NCI-H2107 treated with DMSO at 0.1 percent for 48 hours (cell line): ENCODE measurements around the gene ANGPTL3.
"Not testable (repeated sequence)": the region's sequence is repeated elsewhere in the genome, so short reads cannot be mapped to it uniquely, and the experiment has no call there.

Experiments
- DNase-seq: peaks from one replicate; lab custom pipeline; 2025; ENCODE audit not compliant: unreplicated experiment; lab: John Stamatoyannopoulos, UW

The ANGPTL3 gene, protein sequence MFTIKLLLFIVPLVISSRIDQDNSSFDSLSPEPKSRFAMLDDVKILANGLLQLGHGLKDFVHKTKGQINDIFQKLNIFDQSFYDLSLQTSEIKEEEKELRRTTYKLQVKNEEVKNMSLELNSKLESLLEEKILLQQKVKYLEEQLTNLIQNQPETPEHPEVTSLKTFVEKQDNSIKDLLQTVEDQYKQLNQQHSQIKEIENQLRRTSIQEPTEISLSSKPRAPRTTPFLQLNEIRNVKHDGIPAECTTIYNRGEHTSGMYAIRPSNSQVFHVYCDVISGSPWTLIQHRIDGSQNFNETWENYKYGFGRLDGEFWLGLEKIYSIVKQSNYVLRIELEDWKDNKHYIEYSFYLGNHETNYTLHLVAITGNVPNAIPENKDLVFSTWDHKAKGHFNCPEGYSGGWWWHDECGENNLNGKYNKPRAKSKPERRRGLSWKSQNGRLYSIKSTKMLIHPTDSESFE

DNA sequence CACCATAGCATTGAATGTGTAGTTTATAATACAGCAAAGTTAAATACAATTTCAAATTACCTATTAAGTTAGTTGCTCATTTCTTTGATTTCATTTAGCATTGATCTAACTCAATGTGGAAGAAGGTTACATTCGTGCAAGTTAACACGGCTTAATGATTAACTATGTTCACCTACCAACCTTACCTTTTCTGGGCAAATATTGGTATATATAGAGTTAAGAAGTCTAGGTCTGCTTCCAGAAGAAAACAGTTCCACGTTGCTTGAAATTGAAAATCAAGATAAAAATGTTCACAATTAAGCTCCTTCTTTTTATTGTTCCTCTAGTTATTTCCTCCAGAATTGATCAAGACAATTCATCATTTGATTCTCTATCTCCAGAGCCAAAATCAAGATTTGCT, at the start of gene ANGPTL3:
Gene ANGPTL3, plus strand, starts transcription at position 240 of the 400 bp plus-strand sequence. Its CDS starts 47 bp downstream, at position 287.
- DNase-seq, result no peak

- no peak for DNase-seq
Measured at GRCh38 chr1:62561306-62561705, 36.0 kb upstream of the ANGPTL3 start.

GRCh38 chr1:62567182-62567581, 30.1 kb upstream of the ANGPTL3 start:
- not testable (repeated sequence) for DNase-seq

DNA sequence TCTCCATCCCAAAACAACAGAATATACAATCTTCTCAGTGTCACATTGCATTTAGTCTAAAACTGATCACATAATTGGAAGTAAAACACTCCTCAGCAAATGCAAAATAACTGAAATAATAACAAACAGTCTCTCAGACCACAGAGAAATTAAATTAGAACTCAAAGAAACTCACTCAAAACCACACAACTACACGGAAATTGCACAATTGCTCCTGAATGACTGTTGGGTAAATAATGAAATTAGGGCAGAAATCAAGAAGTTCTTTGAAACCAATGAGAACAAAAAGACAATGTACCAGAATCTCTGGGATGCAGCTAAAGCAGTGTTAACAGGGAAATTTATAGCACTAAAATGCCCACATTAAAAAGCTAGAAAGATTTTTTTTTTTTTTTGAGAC, 29.4 kb upstream of the ANGPTL3 start:
- not testable (repeated sequence) for DNase-seq

- not testable (repeated sequence) for DNase-seq
Measured at GRCh38 chr1:62571517-62571916, 25.8 kb upstream of the ANGPTL3 start.

GRCh38 chr1:62572476-62572875, 24.8 kb upstream of the ANGPTL3 start:
- no peak for DNase-seq

DNA sequence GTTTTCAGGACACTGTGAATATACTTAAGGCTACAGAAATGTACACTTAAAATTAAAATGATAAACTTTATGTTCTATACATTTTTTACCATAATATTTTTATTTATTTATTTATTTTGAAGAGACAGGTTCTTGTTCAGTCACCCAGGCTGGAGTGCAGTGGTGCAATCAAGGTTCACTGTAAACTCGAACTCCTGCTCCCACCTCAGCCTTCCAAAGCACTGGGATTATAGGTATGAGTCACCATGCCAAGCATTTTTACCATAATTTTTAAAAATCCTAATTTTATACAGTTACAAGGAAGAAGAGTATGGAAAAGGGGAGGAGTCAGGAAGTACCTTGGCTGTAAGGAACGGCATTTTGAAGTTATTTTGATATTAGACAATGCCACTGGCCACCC, 23.6 kb upstream of the ANGPTL3 start:
- DNase-seq, result no peak

- no peak for DNase-seq
Measured at GRCh38 chr1:62585469-62586155, 11.7 kb upstream of the ANGPTL3 start.

- DNase-seq, result no peak
Measured at GRCh38 chr1:62588000-62588399, 9.3 kb upstream of the ANGPTL3 start.

DNA sequence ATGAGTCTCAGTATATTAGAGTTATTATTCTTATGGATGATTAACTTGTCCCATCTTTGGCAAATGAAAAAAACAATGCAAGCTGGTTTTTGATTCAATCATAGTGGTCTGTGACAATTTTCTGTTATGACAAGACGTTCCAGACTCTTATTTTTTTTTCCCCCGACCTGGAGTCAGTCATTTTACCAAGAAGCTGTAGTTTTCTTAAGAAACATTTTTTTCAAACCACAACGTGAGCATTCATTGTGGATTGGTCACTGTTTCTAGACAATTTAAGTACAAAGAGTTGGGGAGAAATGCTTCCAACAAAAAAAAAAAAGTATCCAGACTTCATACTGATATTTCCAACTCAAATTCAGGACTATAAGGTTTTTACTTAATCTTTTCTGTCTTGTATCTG, 8.0 kb upstream of the ANGPTL3 start:
- DNase-seq, result no peak

- no peak for DNase-seq
Measured at GRCh38 chr1:62590255-62590969, 6.9 kb upstream of the ANGPTL3 start.

DNA sequence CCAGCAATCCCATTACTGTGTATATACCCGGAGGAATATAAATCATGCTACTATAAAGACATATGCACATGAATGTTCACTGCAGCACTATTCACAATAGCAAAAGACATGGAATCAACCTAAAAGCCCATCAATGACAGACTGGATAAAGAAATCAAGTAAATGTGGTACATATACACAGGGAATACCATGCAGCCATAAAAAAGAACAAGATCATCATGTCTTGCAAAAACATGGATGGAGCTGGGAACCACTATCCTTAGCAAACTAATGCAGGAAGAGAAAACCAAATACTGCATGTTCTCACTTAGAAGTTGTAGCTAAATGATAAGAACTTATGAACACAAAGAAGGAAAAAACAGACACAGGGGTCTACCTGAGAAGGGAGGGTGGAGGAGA, 6.4 kb upstream of the ANGPTL3 start:
- no peak for DNase-seq

DNA sequence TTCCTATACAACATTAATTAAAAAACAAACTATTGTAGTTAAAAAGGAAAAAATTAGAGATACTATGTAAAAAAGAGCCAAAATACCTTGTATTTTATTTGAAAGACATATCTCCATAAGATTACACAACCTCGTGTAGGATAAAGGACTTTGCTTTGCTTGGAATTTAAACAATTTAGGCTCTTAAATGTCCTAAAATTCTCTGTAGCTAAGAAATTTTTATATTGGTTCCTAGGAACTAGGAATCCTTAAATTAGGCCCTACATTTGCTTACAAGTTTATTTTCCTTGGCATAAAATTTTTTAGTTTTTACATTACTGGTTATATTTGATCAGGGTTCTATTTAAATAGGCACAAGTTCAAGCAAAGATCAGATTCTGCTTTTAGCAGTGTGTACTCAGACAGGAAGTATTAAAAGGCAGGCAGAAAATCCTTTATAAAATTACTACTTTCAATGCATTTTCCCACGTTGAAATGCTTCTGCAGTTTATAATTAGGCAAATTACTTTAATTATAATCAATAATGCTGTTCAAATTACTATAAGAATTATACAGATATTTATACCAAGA, 3.4 kb upstream of the ANGPTL3 start:
- DNase-seq, result no peak

DNA sequence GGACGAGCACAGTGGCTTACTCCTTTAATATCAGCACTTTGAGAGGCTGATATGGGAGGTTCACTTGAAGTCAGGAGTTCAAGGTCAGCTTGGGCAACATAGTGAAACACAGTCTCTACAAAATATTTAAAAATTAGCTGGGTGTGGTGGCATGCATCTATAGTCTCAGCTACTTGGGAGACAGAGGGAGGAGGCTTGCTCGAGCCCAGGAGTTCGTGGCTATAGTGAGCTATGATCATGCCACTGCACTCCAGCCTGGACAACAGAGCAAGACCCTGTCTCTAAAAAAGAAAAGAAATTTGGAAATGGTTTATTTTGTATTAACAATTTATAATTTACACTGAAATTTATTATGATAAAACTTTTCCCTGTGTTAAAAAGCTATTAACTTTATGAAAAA, 1.7 kb upstream of the ANGPTL3 start:
- DNase-seq, result no peak

GRCh38 chr1:62599044-62599443, 1.7 kb downstream of the ANGPTL3 start:
- peak; percentile 8 for DNase-seq

DNA sequence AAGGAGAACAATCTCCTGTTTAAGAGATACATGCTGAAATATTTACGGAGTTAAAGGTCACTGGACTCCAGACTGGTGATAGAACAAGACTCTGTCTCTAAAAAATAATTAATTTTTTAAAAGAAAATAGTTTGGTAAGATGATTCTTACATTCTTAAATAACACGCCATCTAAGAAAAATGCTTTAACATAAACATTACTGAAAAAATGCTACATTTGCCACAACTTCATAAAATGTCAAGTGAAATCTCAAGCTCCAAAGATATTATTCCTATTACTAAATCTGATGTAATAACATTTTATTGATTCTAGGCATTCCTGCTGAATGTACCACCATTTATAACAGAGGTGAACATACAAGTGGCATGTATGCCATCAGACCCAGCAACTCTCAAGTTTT, 4.1 kb downstream of the ANGPTL3 start:
- no peak for DNase-seq

DNA sequence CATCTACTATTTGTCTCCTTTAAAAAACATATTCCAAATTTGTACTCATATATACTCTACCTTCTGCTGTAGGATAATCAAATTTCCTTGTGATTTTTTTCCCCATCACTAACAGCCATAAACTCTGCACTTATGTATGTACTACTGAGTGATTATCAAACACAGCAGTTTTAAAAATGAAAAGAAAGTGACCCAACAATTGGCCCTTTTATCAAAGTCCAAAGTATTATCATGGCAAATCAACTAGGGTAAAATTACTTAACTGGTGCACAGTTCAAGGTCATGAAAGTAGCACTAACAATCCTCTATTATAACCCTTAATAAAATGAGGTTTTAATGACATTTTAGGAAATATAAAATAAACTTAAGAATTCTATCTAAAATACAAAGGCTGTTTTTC, 11.6 kb downstream of the ANGPTL3 start:
- no peak for DNase-seq

DNA sequence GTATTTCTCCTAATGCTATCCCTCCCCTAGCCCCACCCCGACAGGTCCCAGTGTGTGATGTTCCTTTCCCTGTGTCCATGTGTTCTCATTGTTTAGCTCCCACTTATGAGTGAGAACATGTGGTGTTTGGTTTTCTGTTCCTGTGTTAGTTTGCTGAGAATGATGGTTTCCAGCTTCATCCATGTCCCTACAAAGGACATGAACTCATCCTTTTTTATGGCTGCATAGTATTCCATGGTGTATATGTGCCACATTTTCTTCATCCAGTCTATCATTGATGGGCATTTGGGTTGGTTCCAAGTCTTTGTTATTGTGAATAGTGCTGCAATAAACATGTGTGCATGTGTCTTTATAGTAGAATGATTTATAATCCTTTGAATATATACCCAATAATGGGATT, 13.3 kb downstream of the ANGPTL3 start:
- DNase-seq, result not testable (repeated sequence)

- DNase-seq, result no peak
Measured at GRCh38 chr1:62612770-62613169, 15.4 kb downstream of the ANGPTL3 start.

GRCh38 chr1:62613325-62613727, 16.0 kb downstream of the ANGPTL3 start:
- no peak for DNase-seq

GRCh38 chr1:62613890-62614289, 16.6 kb downstream of the ANGPTL3 start:
- DNase-seq, result no peak
